Activated B cell treated with CpG ODN at 0.5 μM for 24 hours (primary cell): Measurements from ENCODE around the gene ZCCHC17. TPM values are rescaled to one million over a fixed set of nuclear protein-coding genes. Genes with fewer than 3 reads are reported as not detected.
"Not testable (repeated sequence)": the region's sequence is repeated elsewhere in the genome, so short reads cannot be mapped to it uniquely, and the experiment has no call there.

Experiments used
- ATAC-seq: fragments of 200-7000 bp; cut with Tn5 transposase; one replicate; pipeline ENCODE4 v1.10.0; 2021; ENCODE audit warnings: low read depth, mild to moderate bottlenecking, moderate library complexity
- CTCF ChIA-PET: fragments of 350-600 bp; sonication (Branson Sonifier 250); formaldehyde crosslinking; loops from one replicate; lab custom pipeline; 2021; ENCODE audit warnings: antibody characterized with exemption; lab: Charles Lee
- POLR2A ChIA-PET: fragments of 350-600 bp; sonication (Branson Sonifier 250); formaldehyde crosslinking; loops from one replicate; lab custom pipeline; 2021; ENCODE audit warnings: antibody characterized with exemption; lab: Charles Lee
- DNase-seq: peaks from one replicate; pipeline ENCODE4 v3.0.0; 2022
- H3K27ac Mint-ChIP-seq: one replicate; pipeline ENCODE4 v1.8.0; 2020; ENCODE audit warnings: mixed read lengths
- H3K27me3 Mint-ChIP-seq: one replicate; pipeline ENCODE4 v1.8.0; 2021; ENCODE audit warnings: mixed read lengths
- H3K36me3 Mint-ChIP-seq: one replicate; pipeline ENCODE4 v1.8.0; 2021; ENCODE audit warnings: low read depth, mixed read lengths
- H3K4me1 Mint-ChIP-seq: one replicate; pipeline ENCODE4 v1.8.0; 2021; ENCODE audit warnings: mixed read lengths
- H3K4me3 Mint-ChIP-seq: one replicate; pipeline ENCODE4 v1.8.0; 2020; ENCODE audit warnings: mild to moderate bottlenecking, mixed read lengths
- H3K9me3 Mint-ChIP-seq: one replicate; pipeline ENCODE4 v1.8.0; 2020; ENCODE audit warnings: mixed read lengths
- CTCF ChIP-seq: fragments of 200-600 bp; IDR thresholded peaks from one replicate; pipeline ENCODE4 v1.8.0; 2022; ENCODE audit warnings: antibody characterized with exemption, mild to moderate bottlenecking
- intact Hi-C: fragments of 100-400 bp; cut with micrococcal nuclease; formaldehyde crosslinking; loops from one replicate; pipeline ENCODE4 v1.15.1; 2024
- total RNA-seq: library from RNA; stranded (reverse); gene quantifications from 2 replicates; pipeline ENCODE4 v1.2.3, GENCODE V29; 2022

ZCCHC17 gene
- total RNA-seq, 1 donor from 2014 or later = 19.5 TPM

GRCh38 chr1:31258581-31258980 is 38.3 kb upstream of the ZCCHC17 start:
- peaks cover 61% of the 10 kb centered on the region for H3K36me3 Mint-ChIP-seq
- H3K27ac Mint-ChIP-seq = no peak overlapping the region
- H3K9me3 Mint-ChIP-seq = no peaks in the 10 kb centered on the region
- ATAC-seq = no peak
- no peak for DNase-seq
- intact Hi-C loops = no loop called here
- ChIA-PET POLR2A (no interaction called here), CTCF (no interaction called here)
- no peaks in the 10 kb centered on the region for H3K27me3 Mint-ChIP-seq
- no peak overlapping the region for H3K4me3 Mint-ChIP-seq
- no peaks in the 10 kb centered on the region for H3K4me1 Mint-ChIP-seq
- no peak for TF ChIP-seq CTCF

GRCh38 chr1:31259746-31260145 is 37.1 kb upstream of the ZCCHC17 start:
- Mint-ChIP-seq H3K9me3 (no peaks in the 10 kb centered on the region), H3K4me3 (no peak overlapping the region), H3K27me3 (no peaks in the 10 kb centered on the region), H3K27ac (no peak overlapping the region), H3K36me3 (peaks cover 72% of the 10 kb centered on the region), H3K4me1 (no peaks in the 10 kb centered on the region)
- CTCF ChIA-PET = no interaction called here
- DNase-seq (no peak), ATAC-seq (no peak)
- intact Hi-C loops = no loop called here
- no peak for TF ChIP-seq CTCF
- POLR2A ChIA-PET = no interaction called here

- intact Hi-C loops = no loop called here
- ATAC-seq = no peak
- Mint-ChIP-seq H3K36me3 (peaks cover 92% of the 10 kb centered on the region), H3K27me3 (no peaks in the 10 kb centered on the region), H3K4me3 (no peak overlapping the region), H3K4me1 (no peaks in the 10 kb centered on the region), H3K9me3 (no peaks in the 10 kb centered on the region), H3K27ac (no peak overlapping the region)
- POLR2A ChIA-PET = no interaction called here
- no peak for TF ChIP-seq CTCF
- CTCF ChIA-PET = no interaction called here
- DNase-seq = no peak
Observed at GRCh38 chr1:31261916-31262315, 34.9 kb upstream of the ZCCHC17 start.

GRCh38 chr1:31262393-31262792 is 34.4 kb upstream of the ZCCHC17 start:
- H3K27me3 Mint-ChIP-seq, CTCF ChIA-PET, H3K4me1 Mint-ChIP-seq, intact Hi-C loops, DNase-seq, ATAC-seq, H3K9me3 Mint-ChIP-seq, H3K27ac Mint-ChIP-seq, H3K4me3 Mint-ChIP-seq: not testable (repeated sequence)
- H3K36me3 Mint-ChIP-seq = peaks cover 92% of the 10 kb centered on the region
- POLR2A ChIA-PET = interaction anchor here (0.6 kb wide), 1 partner anchor 1701 kb away, joined by 9 read pairs; no protein-coding TSS in a partner anchor

GRCh38 chr1:31263408-31263807 is 33.4 kb upstream of the ZCCHC17 start:
- Mint-ChIP-seq H3K36me3 (peaks cover 91% of the 10 kb centered on the region), H3K27me3 (no peaks in the 10 kb centered on the region), H3K4me1 (no peaks in the 10 kb centered on the region), H3K9me3 (no peaks in the 10 kb centered on the region), H3K27ac (no peak overlapping the region), H3K4me3 (no peak overlapping the region)
- ChIA-PET CTCF (no interaction called here), POLR2A (interaction anchor here (0.6 kb wide), 1 partner anchor 866 kb away, joined by 7 read pairs; no protein-coding TSS in a partner anchor)
- TF ChIP-seq CTCF = no peak
- ATAC-seq = no peak
- no peak for DNase-seq
- intact Hi-C loops = no loop called here

GRCh38 chr1:31264790-31265386 is 31.9 kb upstream of the ZCCHC17 start:
- ATAC-seq = no peak
- Mint-ChIP-seq H3K36me3 (peaks cover 87% of the 10 kb centered on the region), H3K4me1 (no peaks in the 10 kb centered on the region), H3K4me3 (no peak overlapping the region), H3K9me3 (no peaks in the 10 kb centered on the region), H3K27me3 (no peaks in the 10 kb centered on the region), H3K27ac (no peak overlapping the region)
- ChIA-PET POLR2A (no interaction called here), CTCF (no interaction called here)
- DNase-seq = no peak
- no peak for TF ChIP-seq CTCF
- intact Hi-C loops = no loop called here
